HepG2 (cell line): ENCODE measurements around the gene COLGALT1. TPM values are rescaled to one million over a fixed set of nuclear protein-coding genes. Genes with fewer than 3 reads are reported as not detected.

ENCODE experiments used
- ATF1 ChIP-seq: IDR thresholded peaks from 2 replicates; pipeline ENCODE4 v1.6.1; 2016; ENCODE audit warnings: mild to moderate bottlenecking, control low read depth
- DR1 ChIP-seq: sonication (generic); formaldehyde crosslinking; IDR thresholded peaks from 2 replicates; pipeline ENCODE4 v1.8.0; 2021; ENCODE audit warnings: mild to moderate bottlenecking, missing genetic modification reagents, inconsistent platforms
- ELF4 ChIP-seq: sonication (generic); formaldehyde crosslinking; IDR thresholded peaks from 2 replicates; pipeline ENCODE4 v1.5.0; 2020; ENCODE audit warnings: missing genetic modification reagents, mild to moderate bottlenecking, moderate library complexity, borderline replicate concordance
- HNRNPH1 ChIP-seq: fragments of 200-400 bp; formaldehyde crosslinking; optimal IDR thresholded peaks from 2 replicates; pipeline ENCODE3; 2017; ENCODE audit warnings: mild to moderate bottlenecking, low read depth, low read length
- HOXA3 ChIP-seq: sonication (generic); formaldehyde crosslinking; IDR thresholded peaks from 2 replicates; pipeline ENCODE4 v1.5.0; 2020; ENCODE audit warnings: missing genetic modification reagents
- HOXD1 ChIP-seq: sonication (generic); formaldehyde crosslinking; IDR thresholded peaks from 2 replicates; pipeline ENCODE4 v1.5.0; 2020; ENCODE audit warnings: missing genetic modification reagents
- MAFF ChIP-seq: IDR thresholded peaks from 2 replicates; pipeline ENCODE4 v1.6.1; 2011; ENCODE audit warnings: low read depth, low read length, improper control_type of control experiment
- MEIS2 ChIP-seq: sonication (generic); formaldehyde crosslinking; IDR thresholded peaks from 2 replicates; pipeline ENCODE4 v1.9.0; 2021; ENCODE audit warnings: mild to moderate bottlenecking, missing genetic modification reagents
- MLX ChIP-seq: IDR thresholded peaks from 2 replicates; pipeline ENCODE4 v1.6.1; 2016
- NFYB ChIP-seq: sonication (generic); formaldehyde crosslinking; IDR thresholded peaks from 2 replicates; pipeline ENCODE4 v1.4.0; 2020; ENCODE audit warnings: missing genetic modification reagents
- NFYC ChIP-seq: IDR thresholded peaks from 2 replicates; pipeline ENCODE4 v1.6.1; 2016; ENCODE audit warnings: missing genetic modification reagents, missing compliant biosample characterization
- PAF1 ChIP-seq: IDR thresholded peaks from 2 replicates; pipeline ENCODE4 v1.6.1; 2016; ENCODE audit warnings: missing genetic modification reagents, missing compliant biosample characterization
- PLRG1 ChIP-seq: fragments of 450-650 bp; conservative IDR thresholded peaks from 2 replicates; pipeline ENCODE4 v1.6.1; 2016
- RCOR2 ChIP-seq: IDR thresholded peaks from 2 replicates; pipeline ENCODE4 v1.6.1; 2016; ENCODE audit warnings: missing biosample characterization, missing genetic modification reagents
- SP4 ChIP-seq: sonication (generic); formaldehyde crosslinking; IDR thresholded peaks from 2 replicates; pipeline ENCODE4 v1.8.1; 2023; ENCODE audit warnings: mild to moderate bottlenecking, missing genetic modification reagents
- TGIF2 ChIP-seq: IDR thresholded peaks from 2 replicates; pipeline ENCODE4 v1.6.1; 2016; ENCODE audit warnings: control low read depth, missing compliant biosample characterization
- ZBTB38 ChIP-seq: sonication (generic); formaldehyde crosslinking; IDR thresholded peaks from 2 replicates; pipeline ENCODE4 v1.5.1; 2020; ENCODE audit warnings: mild to moderate bottlenecking, missing genetic modification reagents
- ZNF281 ChIP-seq: sonication (generic); formaldehyde crosslinking; IDR thresholded peaks from 2 replicates; pipeline ENCODE4 v1.4.0; 2020; ENCODE audit warnings: missing genetic modification reagents, borderline replicate concordance
- ZNF296 ChIP-seq: sonication (generic); formaldehyde crosslinking; conservative IDR thresholded peaks from 2 replicates; pipeline ENCODE4 v1.5.0; 2020; ENCODE audit warnings: mild to moderate bottlenecking, missing genetic modification reagents
- ZNF333 ChIP-seq: sonication (generic); formaldehyde crosslinking; IDR thresholded peaks from 2 replicates; pipeline ENCODE4 v1.4.0; 2020; ENCODE audit warnings: mild to moderate bottlenecking, missing genetic modification reagents, borderline replicate concordance
- ZNF468 ChIP-seq: sonication (generic); formaldehyde crosslinking; IDR thresholded peaks from 2 replicates; pipeline ENCODE4 v1.8.0; 2022; ENCODE audit warnings: mild to moderate bottlenecking, moderate library complexity, missing genetic modification reagents
- ZNF570 ChIP-seq: sonication (generic); formaldehyde crosslinking; IDR thresholded peaks from 2 replicates; pipeline ENCODE4 v1.4.0; 2020; ENCODE audit warnings: mild to moderate bottlenecking, missing genetic modification reagents, borderline replicate concordance
- ZNF788 ChIP-seq: sonication (generic); formaldehyde crosslinking; IDR thresholded peaks from 2 replicates; pipeline ENCODE4 v1.5.0; 2020; ENCODE audit warnings: mild to moderate bottlenecking, missing genetic modification reagents, borderline replicate concordance
- ZNF790 ChIP-seq: sonication (generic); formaldehyde crosslinking; IDR thresholded peaks from 2 replicates; pipeline ENCODE4 v1.8.0; 2022; ENCODE audit warnings: missing genetic modification reagents, mild to moderate bottlenecking, borderline replicate concordance
- ZSCAN22 ChIP-seq: sonication (generic); formaldehyde crosslinking; IDR thresholded peaks from 2 replicates; pipeline ENCODE4 v1.4.0; 2020; ENCODE audit warnings: mild to moderate bottlenecking, missing genetic modification reagents
- polyA plus RNA-seq, 8 experiments: library from polyadenylated mRNA; depleted of rRNA in 3 of 8; stranded (reverse) in 7 of 8; unstranded in 1 of 8; fragments of >200 nt; fragmentation: Illumina TruSeq in 4 of 8; extraction: Trizol in 4 of 8; gene quantifications; 2 replicates each; pipeline versions ENCODE4 v1.2.1 to v1.2.3, GENCODE V29; 2011 to 2016; ENCODE audit warnings: low read depth in 4 of 8, missing spikeins in 1 of 8, mixed read lengths in 1 of 8; ENCODE audit not compliant: insufficient read depth in 1 of 8
- total RNA-seq, 5 experiments: library from RNA; depleted of rRNA; stranded (reverse); fragments of >200 nt; fragmentation: Illumina TruSeq; extraction: Trizol; gene quantifications; 2 replicates each; pipeline ENCODE4 v1.2.3, GENCODE V29; 2016; ENCODE audit warnings: low read depth in 1 of 5

COLGALT1 gene
- total and polyA plus RNA-seq, 2 of the 13 experiments (the other 11 are each of a cell fraction or from before 2014, with no cell fraction given) = 58.0 to 211 TPM

DNA sequence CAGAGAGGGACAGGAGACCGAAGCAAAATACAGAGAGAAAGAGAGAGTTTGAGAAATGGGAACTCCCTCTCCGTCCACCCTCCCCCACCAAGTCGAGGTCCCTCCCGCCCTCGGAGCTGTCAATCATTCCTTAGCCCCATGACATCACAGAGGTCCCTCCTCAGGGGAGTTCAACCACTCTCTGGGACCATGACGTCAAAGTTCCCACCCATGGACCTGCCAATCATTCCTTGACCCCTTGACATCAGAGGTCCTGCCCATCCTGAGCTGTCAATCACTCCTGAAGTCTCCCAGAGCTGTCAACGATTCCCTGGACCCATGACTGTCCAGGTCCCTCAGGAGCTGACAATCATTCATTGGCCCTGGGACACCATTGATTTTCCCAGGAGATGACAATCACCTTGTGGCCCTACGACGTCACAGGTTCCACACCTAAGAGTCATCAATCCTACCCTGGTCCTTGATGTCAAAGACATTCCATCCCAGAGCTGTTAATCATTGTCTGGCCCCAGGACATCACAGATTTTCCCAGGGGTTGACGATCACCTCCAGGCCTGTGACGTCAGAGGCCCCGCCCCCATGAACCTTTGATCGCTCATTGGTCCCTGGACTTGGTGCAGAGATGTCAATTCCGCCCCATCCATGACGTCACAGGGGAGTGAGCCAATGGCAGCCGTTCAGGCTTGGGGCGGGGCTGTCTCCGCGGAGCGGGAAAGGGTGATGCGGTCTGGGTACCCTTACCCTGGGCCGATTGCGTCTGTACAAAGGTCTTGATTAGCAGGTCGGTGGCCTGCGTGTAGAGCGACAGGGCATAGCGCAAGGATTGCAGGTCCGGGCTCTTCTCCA is 61.7 kb downstream of the COLGALT1 start (continued):
- TF ChIP-seq ZNF790 (CRISPR knock-in tag) (no peak), PLRG1 (no peak), DR1 (CRISPR knock-in tag) (no peak), ZNF296 (no peak), MAFF (no peak), ELF4 (CRISPR knock-in tag) (no peak), ZNF281 (CRISPR knock-in tag) (peak; percentile 42; the same call in 1 of the 2 replicates), HOXA3 (CRISPR knock-in tag) (peak; percentile 59), HNRNPH1 (no peak), MLX (CRISPR knock-in tag) (no peak), SP4 (peak; percentile 17; the same call in 1 of the 2 replicates), RCOR2 (CRISPR knock-in tag) (no peak), ZNF570 (CRISPR knock-in tag) (no peak), ZNF468 (no peak), TGIF2 (CRISPR knock-in tag) (0 out of 2 replicates have a peak, but pooled peaks have one; percentile 15), ZNF333 (CRISPR knock-in tag) (no peak), ATF1 (CRISPR knock-in tag) (peak; percentile 89), MEIS2 (CRISPR knock-in tag) (0 out of 2 replicates have a peak, but pooled peaks have one; percentile 18), NFYC (peak; percentile 59), NFYB (CRISPR knock-in tag) (peak; percentile 66), HOXD1 (CRISPR knock-in tag) (no peak), ZBTB38 (CRISPR knock-in tag) (no peak), ZNF788 (CRISPR knock-in tag) (no peak), PAF1 (CRISPR knock-in tag) (no peak), ZSCAN22 (CRISPR knock-in tag) (no peak)
